HEK293 (cell line): ENCODE measurements around the gene KRI1.

Source experiments
- CTCF ChIA-PET: fragments of 350-600 bp; formaldehyde crosslinking; extraction: SDS; loops from one replicate; lab custom pipeline; 2021; ENCODE audit warnings: antibody characterized with exemption; lab: Yijun Ruan, JAX
- POLR2A ChIA-PET: fragments of 300-600 bp; formaldehyde crosslinking; extraction: SDS; loops from one replicate; lab custom pipeline; 2020; ENCODE audit warnings: antibody characterized with exemption, inconsistent platforms; lab: Yijun Ruan, JAX
- H3K27ac ChIP-seq: fragments of 200-500 bp; sonication (Bioruptor generic); 2 replicates; pipeline ENCODE4 v1.5.1; 2014; ENCODE audit warnings: low read depth, low read length, control low read depth, inconsistent platforms; ENCODE audit errors: extremely low read depth
- H3K36me3 ChIP-seq, 2 experiments: fragments of 200-500 bp in 1 of 2; sonication (Bioruptor generic) in 1 of 2; 1 replicate in 1 of 2; 2 replicates in 1 of 2; pipeline ENCODE4 v1.5.1; 2014 to 2017; ENCODE audit warnings: inconsistent platforms in 2 of 2, low read length in 2 of 2; ENCODE audit not compliant: control insufficient read depth in 2 of 2, insufficient read depth in 1 of 2
- H3K4me1 ChIP-seq: fragments of 200-500 bp; sonication (Bioruptor generic); 2 replicates; pipeline ENCODE4 v1.5.1; 2014; ENCODE audit warnings: mild to moderate bottlenecking, low read length, inconsistent platforms; ENCODE audit not compliant: control insufficient read depth, insufficient read depth
- H3K4me3 ChIP-seq: 2 replicates; pipeline ENCODE4 v1.5.1; 2011; ENCODE audit warnings: low read depth, mild to moderate bottlenecking, control low read depth, low read length, moderate library complexity
- H3K9me3 ChIP-seq: fragments of 200-500 bp; sonication (Bioruptor generic); 2 replicates; pipeline ENCODE4 v1.5.1; 2014; ENCODE audit warnings: low read depth, low read length, inconsistent platforms; ENCODE audit not compliant: control insufficient read depth, insufficient read depth
- GLI4 ChIP-seq: fragments of 450-650 bp; formaldehyde crosslinking; IDR thresholded peaks from 2 replicates; pipeline ENCODE4 v1.5.1; 2016; ENCODE audit warnings: missing biosample characterization, missing genetic modification characterization
- KLF1 ChIP-seq: fragments of 450-650 bp; formaldehyde crosslinking; IDR thresholded peaks from 2 replicates; pipeline ENCODE4 v1.5.1; 2016; ENCODE audit warnings: missing biosample characterization, missing genetic modification characterization
- TRIM28 ChIP-seq: IDR thresholded peaks from 2 replicates; pipeline ENCODE4 v1.6.1; 2011; ENCODE audit warnings: low read length, control low read depth, borderline replicate concordance
- ZBTB20 ChIP-seq: fragments of 450-650 bp; formaldehyde crosslinking; IDR thresholded peaks from 2 replicates; pipeline ENCODE4 v1.5.1; 2016; ENCODE audit warnings: missing biosample characterization, missing genetic modification characterization
- ZBTB44 ChIP-seq: fragments of 450-650 bp; IDR thresholded peaks from 2 replicates; pipeline ENCODE4 v1.5.1; 2018; ENCODE audit warnings: missing biosample characterization, mild to moderate bottlenecking, missing genetic modification characterization
- ZNF121 ChIP-seq: fragments of 450-650 bp; formaldehyde crosslinking; IDR thresholded peaks from 2 replicates; pipeline ENCODE4 v1.5.1; 2016; ENCODE audit warnings: missing biosample characterization, missing genetic modification characterization
- ZNF138 ChIP-seq: fragments of 450-650 bp; formaldehyde crosslinking; IDR thresholded peaks from 2 replicates; pipeline ENCODE4 v1.5.1; 2016; ENCODE audit warnings: missing biosample characterization, missing genetic modification characterization, borderline replicate concordance
- ZNF16 ChIP-seq: fragments of 450-650 bp; formaldehyde crosslinking; IDR thresholded peaks from 2 replicates; pipeline ENCODE4 v1.5.1; 2016; ENCODE audit warnings: low read depth, missing biosample characterization, missing genetic modification characterization
- ZNF24 ChIP-seq: fragments of 450-650 bp; formaldehyde crosslinking; IDR thresholded peaks from 2 replicates; pipeline ENCODE4 v1.5.1; 2016; ENCODE audit warnings: missing biosample characterization, missing genetic modification characterization
- ZNF423 ChIP-seq: fragments of 450-650 bp; formaldehyde crosslinking; IDR thresholded peaks from 2 replicates; pipeline ENCODE4 v1.5.1; 2016; ENCODE audit warnings: missing biosample characterization, missing genetic modification characterization
- ZNF473 ChIP-seq: fragments of 450-650 bp; formaldehyde crosslinking; IDR thresholded peaks from 2 replicates; pipeline ENCODE4 v1.5.1; 2017; ENCODE audit warnings: missing biosample characterization, missing genetic modification characterization
- ZNF514 ChIP-seq: fragments of 450-650 bp; formaldehyde crosslinking; IDR thresholded peaks from 2 replicates; pipeline ENCODE4 v1.5.1; 2016; ENCODE audit warnings: missing biosample characterization, missing genetic modification characterization
- ZXDB ChIP-seq: fragments of 450-650 bp; formaldehyde crosslinking; IDR thresholded peaks from 2 replicates; pipeline ENCODE4 v1.5.1; 2016; ENCODE audit warnings: missing biosample characterization, missing genetic modification characterization
- TF ChIP-seq, protein P1 (sequence below): fragments of 450-650 bp; formaldehyde crosslinking; IDR thresholded peaks from 2 replicates; pipeline ENCODE4 v1.5.1; 2017; ENCODE audit warnings: missing biosample characterization, missing genetic modification characterization
- TF ChIP-seq, protein P2 (sequence below): fragments of 450-650 bp; formaldehyde crosslinking; IDR thresholded peaks from 2 replicates; pipeline ENCODE4 v1.5.1; 2016; ENCODE audit warnings: missing biosample characterization, missing genetic modification characterization, low read depth

Gene KRI1

GRCh38 chr19:10600149-10600548 lies 34.3 kb upstream of the KRI1 start:
- POLR2A ChIA-PET, result interaction anchor here (0.6 kb wide), 1 partner anchor 27 kb away, joined by 3 read pairs; no protein-coding TSS in a partner anchor
- H3K27ac ChIP-seq, result no peak overlapping the region
- H3K36me3 ChIP-seq, result no peaks in the 10 kb centered on the region
- CTCF ChIA-PET, result interaction anchor here (0.5 to 1.7 kb wide), 3 partner anchors 32 to 46 kb away, joined by 5 to 6 read pairs (median 6); no protein-coding TSS in a partner anchor
- no peak overlapping the region for H3K4me3 ChIP-seq
- TF ChIP-seq, protein P1, sequence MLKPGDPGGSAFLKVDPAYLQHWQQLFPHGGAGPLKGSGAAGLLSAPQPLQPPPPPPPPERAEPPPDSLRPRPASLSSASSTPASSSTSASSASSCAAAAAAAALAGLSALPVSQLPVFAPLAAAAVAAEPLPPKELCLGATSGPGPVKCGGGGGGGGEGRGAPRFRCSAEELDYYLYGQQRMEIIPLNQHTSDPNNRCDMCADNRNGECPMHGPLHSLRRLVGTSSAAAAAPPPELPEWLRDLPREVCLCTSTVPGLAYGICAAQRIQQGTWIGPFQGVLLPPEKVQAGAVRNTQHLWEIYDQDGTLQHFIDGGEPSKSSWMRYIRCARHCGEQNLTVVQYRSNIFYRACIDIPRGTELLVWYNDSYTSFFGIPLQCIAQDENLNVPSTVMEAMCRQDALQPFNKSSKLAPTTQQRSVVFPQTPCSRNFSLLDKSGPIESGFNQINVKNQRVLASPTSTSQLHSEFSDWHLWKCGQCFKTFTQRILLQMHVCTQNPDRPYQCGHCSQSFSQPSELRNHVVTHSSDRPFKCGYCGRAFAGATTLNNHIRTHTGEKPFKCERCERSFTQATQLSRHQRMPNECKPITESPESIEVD, result no peak
- TF ChIP-seq ZNF473 (tag by site-specific recombination) (no peak), GLI4 (tag by site-specific recombination) (no peak), ZNF514 (tag by site-specific recombination) (no peak), ZNF138 (no peak), ZNF121 (tag by site-specific recombination) (peak; percentile 42; the same call in 1 of the 2 replicates), ZNF24 (tag by site-specific recombination) (no peak), ZXDB (no peak)
- TF ChIP-seq, protein P2, sequence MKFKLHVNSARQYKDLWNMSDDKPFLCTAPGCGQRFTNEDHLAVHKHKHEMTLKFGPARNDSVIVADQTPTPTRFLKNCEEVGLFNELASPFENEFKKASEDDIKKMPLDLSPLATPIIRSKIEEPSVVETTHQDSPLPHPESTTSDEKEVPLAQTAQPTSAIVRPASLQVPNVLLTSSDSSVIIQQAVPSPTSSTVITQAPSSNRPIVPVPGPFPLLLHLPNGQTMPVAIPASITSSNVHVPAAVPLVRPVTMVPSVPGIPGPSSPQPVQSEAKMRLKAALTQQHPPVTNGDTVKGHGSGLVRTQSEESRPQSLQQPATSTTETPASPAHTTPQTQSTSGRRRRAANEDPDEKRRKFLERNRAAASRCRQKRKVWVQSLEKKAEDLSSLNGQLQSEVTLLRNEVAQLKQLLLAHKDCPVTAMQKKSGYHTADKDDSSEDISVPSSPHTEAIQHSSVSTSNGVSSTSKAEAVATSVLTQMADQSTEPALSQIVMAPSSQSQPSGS, result no peak
- H3K9me3 ChIP-seq, result no peaks in the 10 kb centered on the region
- H3K4me1 ChIP-seq, result no peaks in the 10 kb centered on the region

GRCh38 chr19:10593820-10594637 lies 28.2 kb upstream of the KRI1 start:
- H3K4me3 ChIP-seq, result no peak overlapping the region
- ChIA-PET CTCF (interaction anchor here (0.5 to 3.8 kb wide), 2 partner anchors 21 to 50 kb away, joined by 3 to 14 read pairs; no protein-coding TSS in a partner anchor), POLR2A (no interaction called here)
- no peak overlapping the region for H3K27ac ChIP-seq
- no peaks in the 10 kb centered on the region for H3K4me1 ChIP-seq
- TF ChIP-seq TRIM28, result no peak
- peak; percentile 33; the same call in 1 of the 2 replicates for TF ChIP-seq ZBTB20 (tag by site-specific recombination)
- peak; percentile 27; the same call in 1 of the 2 replicates for TF ChIP-seq KLF1
- TF ChIP-seq ZNF16 (tag by site-specific recombination), result peak; percentile 60
- no peak for TF ChIP-seq ZBTB44
- H3K9me3 ChIP-seq, result no peaks in the 10 kb centered on the region
- no peaks in the 10 kb centered on the region for H3K36me3 ChIP-seq

DNA sequence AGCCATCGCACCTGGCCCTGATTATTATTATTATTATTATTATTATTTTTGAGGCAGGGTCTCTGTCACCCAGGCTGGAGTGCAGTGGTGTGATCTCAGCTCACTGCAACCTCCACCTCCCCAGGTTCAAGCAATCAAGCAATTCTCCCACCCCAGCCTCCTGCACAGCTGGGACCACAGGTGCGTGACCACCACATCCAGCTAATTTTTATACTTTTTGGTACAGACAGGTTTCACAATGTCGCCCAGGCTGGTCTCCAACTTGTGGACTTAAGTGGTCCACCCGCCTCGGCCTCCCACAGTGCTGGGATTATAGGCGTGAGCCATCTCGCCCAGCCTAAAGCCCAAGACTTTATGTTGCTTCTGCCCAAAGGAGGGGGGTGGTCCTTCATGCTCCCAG lies 27.3 kb upstream of the KRI1 start:
- TF ChIP-seq ZNF423, result no peak
- TF ChIP-seq, all 188 proteins: peak for 0
- CTCF ChIA-PET, result interaction anchor here (1.6 kb wide), 1 partner anchor 12 kb away, joined by 12 read pairs; no protein-coding TSS in a partner anchor
- no peaks in the 10 kb centered on the region for H3K36me3 ChIP-seq
- no peaks in the 10 kb centered on the region for H3K9me3 ChIP-seq
- no peaks in the 10 kb centered on the region for H3K4me1 ChIP-seq
- H3K4me3 ChIP-seq, result no peak overlapping the region
- POLR2A ChIA-PET, result no interaction called here
- no peak overlapping the region for H3K27ac ChIP-seq
